ENCODE data around the gene HES5.

DNA sequence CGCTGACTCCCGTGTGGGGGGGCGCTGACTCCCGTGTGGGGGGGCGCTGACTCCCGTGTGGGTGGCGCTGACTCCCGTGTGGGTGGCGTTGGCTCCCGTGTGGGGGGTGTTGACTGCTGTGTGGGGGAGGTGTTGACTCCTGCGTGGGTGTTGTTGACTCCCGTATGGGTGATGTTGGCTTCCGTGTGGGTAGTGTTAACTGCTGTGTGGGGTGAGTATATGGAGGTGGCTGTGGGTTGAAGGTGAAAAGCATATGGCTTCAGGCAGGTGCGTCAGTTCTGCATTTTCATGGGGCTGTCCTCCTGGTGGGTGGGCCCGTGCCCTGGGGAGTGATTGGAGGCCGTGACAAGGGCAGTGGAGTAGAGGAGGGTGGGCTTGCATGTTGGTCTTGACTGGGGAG is 46.1 kb downstream of the HES5 start:
- TF ChIP-seq GATA2 (IDR thresholded peaks at IDR 0.05; ENCODE audit: low read depth, low read length): no peak
- TF ChIP-seq GATA3 (IDR thresholded peaks at IDR 0.05; ENCODE audit: low read depth, low read length): no peak

Data from SH-SY5Y (cell line).